ENCODE data around the gene SLC38A8.

DNA sequence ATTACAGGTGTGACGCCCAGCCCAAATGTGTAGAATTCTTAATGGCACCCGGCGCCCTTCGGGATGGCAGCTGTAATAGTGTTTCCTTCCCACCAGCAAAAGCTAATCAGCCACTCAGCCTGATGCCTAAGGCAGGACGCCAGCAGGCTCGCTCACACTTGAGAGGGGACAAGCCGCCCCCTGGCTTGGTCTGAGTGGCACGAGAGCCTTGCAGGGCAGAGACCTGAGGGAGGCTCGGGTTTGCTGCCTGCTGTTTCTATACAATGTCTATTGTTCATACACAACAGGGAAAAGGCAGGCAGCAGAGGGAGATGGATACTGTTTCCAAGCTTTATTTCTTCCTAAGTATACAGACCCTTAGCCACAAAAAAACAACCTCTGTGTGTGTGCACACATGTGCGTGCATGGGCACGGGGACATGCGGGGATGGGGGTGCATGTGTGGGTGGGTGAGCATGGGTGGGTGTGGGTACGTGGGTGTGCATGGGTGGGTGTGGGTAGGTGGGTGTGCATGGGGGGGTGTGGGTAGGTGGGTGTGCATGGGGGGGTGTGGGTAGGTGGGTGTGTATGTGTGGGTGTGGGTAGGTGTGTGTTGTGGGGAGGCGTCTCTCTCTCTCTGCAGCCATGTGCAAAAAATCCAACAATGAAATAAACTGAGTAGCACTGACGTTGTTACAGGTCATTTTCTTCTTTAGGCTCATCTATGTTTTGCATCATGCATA is 10.0 kb downstream of the SLC38A8 start:
- TF ChIP-seq, protein P1, sequence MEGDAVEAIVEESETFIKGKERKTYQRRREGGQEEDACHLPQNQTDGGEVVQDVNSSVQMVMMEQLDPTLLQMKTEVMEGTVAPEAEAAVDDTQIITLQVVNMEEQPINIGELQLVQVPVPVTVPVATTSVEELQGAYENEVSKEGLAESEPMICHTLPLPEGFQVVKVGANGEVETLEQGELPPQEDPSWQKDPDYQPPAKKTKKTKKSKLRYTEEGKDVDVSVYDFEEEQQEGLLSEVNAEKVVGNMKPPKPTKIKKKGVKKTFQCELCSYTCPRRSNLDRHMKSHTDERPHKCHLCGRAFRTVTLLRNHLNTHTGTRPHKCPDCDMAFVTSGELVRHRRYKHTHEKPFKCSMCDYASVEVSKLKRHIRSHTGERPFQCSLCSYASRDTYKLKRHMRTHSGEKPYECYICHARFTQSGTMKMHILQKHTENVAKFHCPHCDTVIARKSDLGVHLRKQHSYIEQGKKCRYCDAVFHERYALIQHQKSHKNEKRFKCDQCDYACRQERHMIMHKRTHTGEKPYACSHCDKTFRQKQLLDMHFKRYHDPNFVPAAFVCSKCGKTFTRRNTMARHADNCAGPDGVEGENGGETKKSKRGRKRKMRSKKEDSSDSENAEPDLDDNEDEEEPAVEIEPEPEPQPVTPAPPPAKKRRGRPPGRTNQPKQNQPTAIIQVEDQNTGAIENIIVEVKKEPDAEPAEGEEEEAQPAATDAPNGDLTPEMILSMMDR (IDR thresholded peaks at IDR 0.05; ENCODE audit: low read depth, low read length, missing input control): no peak
- TF ChIP-seq RAD21 (IDR thresholded peaks at IDR 0.05): no peak

Data from liver (tissue), 3 donors.